GM12878 (cell line): ENCODE results near the gene FAM76B.

ENCODE experiments used
- CREB1 ChIP-seq: IDR thresholded peaks from 2 replicates; pipeline ENCODE4 v1.6.1; 2012; ENCODE audit warnings: low read depth, mild to moderate bottlenecking, inconsistent platforms
- CTCF ChIP-seq, 3 experiments: IDR thresholded peaks in 2 of 3; conservative IDR thresholded peaks in 1 of 3; 2 replicates each; pipeline ENCODE4 v1.5.1; 2011; ENCODE audit warnings: low read depth in 3 of 3, low read length in 3 of 3, mild to moderate bottlenecking in 3 of 3, control low read depth in 2 of 3, moderate library complexity in 2 of 3, inconsistent platforms in 1 of 3, mixed read lengths in 1 of 3; ENCODE audit not compliant: control insufficient read depth in 2 of 3, insufficient read depth in 1 of 3; ENCODE audit errors: extremely low read depth in 1 of 3
- HCFC1 ChIP-seq: fragments of 150-350 bp; IDR thresholded peaks from 2 replicates; pipeline ENCODE4 v1.6.1; 2014; ENCODE audit warnings: low read length
- MTA2 ChIP-seq: fragments of 450-650 bp; IDR thresholded peaks from 2 replicates; pipeline ENCODE4 v1.6.1; 2016; ENCODE audit warnings: low read depth, mild to moderate bottlenecking, moderate library complexity
- NFYB ChIP-seq: IDR thresholded peaks from 2 replicates; pipeline ENCODE4 v1.6.1; 2011; ENCODE audit warnings: low read depth, mild to moderate bottlenecking, low read length, improper control_type of control experiment, moderate library complexity; ENCODE audit not compliant: insufficient read depth
- PAX8 ChIP-seq: fragments of 450-650 bp; IDR thresholded peaks from 2 replicates; pipeline ENCODE4 v1.6.1; 2017; ENCODE audit warnings: mild to moderate bottlenecking, moderate library complexity
- POLR2AphosphoS5 ChIP-seq: IDR thresholded peaks from 2 replicates; pipeline ENCODE4 v1.6.1; 2011; ENCODE audit warnings: mild to moderate bottlenecking, low read length, inconsistent platforms
- TARDBP ChIP-seq: IDR thresholded peaks from 2 replicates; pipeline ENCODE4 v1.6.1; 2016; ENCODE audit warnings: borderline replicate concordance
- TCF12 ChIP-seq: IDR thresholded peaks from 2 replicates; pipeline ENCODE4 v1.6.1; 2011; ENCODE audit warnings: low read depth, mild to moderate bottlenecking, low read length
- USF1 ChIP-seq: IDR thresholded peaks from 2 replicates; pipeline ENCODE4 v1.6.1; 2011; ENCODE audit warnings: borderline replicate concordance, low read depth, mild to moderate bottlenecking, moderate library complexity, mixed read lengths, low read length; ENCODE audit not compliant: insufficient read depth; ENCODE audit errors: extremely low read length

DNA sequence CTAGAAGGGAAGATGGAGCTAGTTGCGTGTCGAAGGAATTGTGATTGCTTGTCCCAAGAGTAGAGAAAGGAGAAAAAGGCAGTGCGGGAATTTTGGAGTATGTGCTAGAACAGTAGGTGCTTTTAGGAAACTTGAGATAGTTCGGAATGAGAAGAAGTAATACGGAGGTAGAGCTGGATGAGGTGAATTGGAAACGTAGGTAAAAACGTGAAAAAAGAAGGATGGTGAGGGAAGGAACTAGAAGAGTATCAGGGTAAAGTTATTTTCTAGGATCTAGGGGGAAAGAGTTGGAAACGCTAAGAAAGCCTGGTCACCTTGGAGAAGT lies 2.1 kb upstream of the FAM76B start:
- TF ChIP-seq CREB1, result no peak
- TF ChIP-seq USF1, result no peak
- no peak for TF ChIP-seq TCF12
- no peak for TF ChIP-seq CTCF (IDR thresholded peaks at IDR 0.05 in 2 of 3, conservative IDR thresholded peaks at IDR 0.05 in 1 of 3; ENCODE audit: control insufficient read depth in 2 of 3, extremely low read depth in 1 of 3, insufficient read depth in 1 of 3, low read depth in 3 of 3, low read length in 3 of 3)
- no peak for TF ChIP-seq MTA2
- no peak for TF ChIP-seq PAX8
- TF ChIP-seq POLR2AphosphoS5, result no peak
- no peak for TF ChIP-seq NFYB
- TF ChIP-seq HCFC1, result no peak
- TF ChIP-seq TARDBP, result no peak
